Measurements from ENCODE around the gene RCVRN. TPM values are rescaled to one million over a fixed set of nuclear protein-coding genes. Genes with fewer than 3 reads are reported as not detected.

The RCVRN gene
- total and polyA plus RNA-seq, 9 of the 15 experiments (the other 6 are each of a cell fraction or from before 2014, with no cell fraction given) = not detected

GRCh38 chr17:9895923-9896322 lies 9.1 kb downstream of the RCVRN start (continued):
- TF ChIP-seq E4F1 (CRISPR knock-in tag; IDR thresholded peaks at IDR 0.05; ENCODE audit: borderline replicate concordance) = no peak
- no peak for TF ChIP-seq DNMT1 (IDR thresholded peaks at IDR 0.05)
- TF ChIP-seq ZFP91 (CRISPR knock-in tag; IDR thresholded peaks at IDR 0.05) = no peak
- no peak for TF ChIP-seq ZNF830 (CRISPR knock-in tag; IDR thresholded peaks at IDR 0.05)
- no peak for TF ChIP-seq IFI16 (CRISPR knock-in tag; IDR thresholded peaks at IDR 0.05)
- TF ChIP-seq COPS2 (conservative IDR thresholded peaks at IDR 0.05) = no peak

- no peak for DNase-seq (ENCODE audit: extremely low read depth in 1 of 4, low spot score in 3 of 4)
- H3K9ac ChIP-seq (ENCODE audit: insufficient read depth in 1 of 2, low read depth in 2 of 2, low read length in 2 of 2) = no peak overlapping the region
- H4K20me1 ChIP-seq (replicated peaks; ENCODE audit: control insufficient read depth, insufficient read depth, low read length) = no peaks in the 10 kb centered on the region
- H3K4me3 ChIP-seq = no peak overlapping the region
- POLR2A ChIA-PET = no interaction called here
- no peak overlapping the region for H2AFZ ChIP-seq (ENCODE audit: low read depth, low read length)
- peaks cover 0 to 5% of the 10 kb centered on the region in 2 experiments; a peak in 2 of 5 replicates for H3K27me3 ChIP-seq (ENCODE audit: control insufficient read depth in 2 of 2, insufficient read depth in 2 of 2, low read length in 2 of 2)
- BruUV-seq (replicated peaks) = no TSS peak
- no peaks in the 10 kb centered on the region for H3K4me1 ChIP-seq (replicated peaks in 1 of 2; ENCODE audit: control insufficient read depth in 2 of 2, insufficient read depth in 2 of 2, low read length in 2 of 2)
- in situ Hi-C loops (cut with MboI) = no loop called here
- no peak overlapping the region for H3K4me2 ChIP-seq (ENCODE audit: insufficient read depth, low read length)
- no peak for FAIRE-seq
- CTCF ChIA-PET (ENCODE audit: low intra/inter-chr PET ratio) = no interaction called here
- no peak overlapping the region for H3K27ac ChIP-seq (ENCODE audit: extremely low read depth, low read depth, low read length)
- H3K36me3 ChIP-seq (ENCODE audit: control insufficient read depth, insufficient read depth, low read length) = no peaks in the 10 kb centered on the region
- 0% methylated on average over 2 of the region's 3 CpGs for WGBS (ENCODE audit: insufficient coverage, low coverage, missing lambda C conversion rate)
- no peaks in the 10 kb centered on the region for H3K9me3 ChIP-seq (replicated peaks; ENCODE audit: control insufficient read depth, insufficient read depth, low read depth, low read length)
- no peak for ATAC-seq
- no peak for TF ChIP-seq FOXM1 (IDR thresholded peaks at IDR 0.05; ENCODE audit: low read depth)
- no peak for TF ChIP-seq FOXM1 (CRISPR knock-in tag; IDR thresholded peaks at IDR 0.05; ENCODE audit: low read depth)
- H3K79me2 ChIP-seq (ENCODE audit: control insufficient read depth, insufficient read depth, low read length) = no peaks in the 10 kb centered on the region
- intact Hi-C loops (cut with micrococcal nuclease) = no loop called here
- H3K9me1 ChIP-seq (ENCODE audit: control insufficient read depth, insufficient read depth, low read length) = no peaks in the 10 kb centered on the region
Observed at GRCh38 chr17:9894231-9894630, 10.8 kb downstream of the RCVRN start.

Data from K562 (cell line).